Smooth muscle cell of the coronary artery (primary cell): ENCODE data around the gene ACTN1. TPM values are rescaled to one million over a fixed set of nuclear protein-coding genes. Genes with fewer than 3 reads are reported as not detected.

ENCODE experiments used
- total RNA-seq: library from RNA; depleted of rRNA; stranded (reverse); fragments of >200 nt; gene quantifications from 2 replicates; pipeline ENCODE4 v1.2.3, GENCODE V29; 2014; ENCODE audit warnings: low replicate concordance

ACTN1 gene
- total RNA-seq, result 178 and 524 TPM in 2 replicates

DNA sequence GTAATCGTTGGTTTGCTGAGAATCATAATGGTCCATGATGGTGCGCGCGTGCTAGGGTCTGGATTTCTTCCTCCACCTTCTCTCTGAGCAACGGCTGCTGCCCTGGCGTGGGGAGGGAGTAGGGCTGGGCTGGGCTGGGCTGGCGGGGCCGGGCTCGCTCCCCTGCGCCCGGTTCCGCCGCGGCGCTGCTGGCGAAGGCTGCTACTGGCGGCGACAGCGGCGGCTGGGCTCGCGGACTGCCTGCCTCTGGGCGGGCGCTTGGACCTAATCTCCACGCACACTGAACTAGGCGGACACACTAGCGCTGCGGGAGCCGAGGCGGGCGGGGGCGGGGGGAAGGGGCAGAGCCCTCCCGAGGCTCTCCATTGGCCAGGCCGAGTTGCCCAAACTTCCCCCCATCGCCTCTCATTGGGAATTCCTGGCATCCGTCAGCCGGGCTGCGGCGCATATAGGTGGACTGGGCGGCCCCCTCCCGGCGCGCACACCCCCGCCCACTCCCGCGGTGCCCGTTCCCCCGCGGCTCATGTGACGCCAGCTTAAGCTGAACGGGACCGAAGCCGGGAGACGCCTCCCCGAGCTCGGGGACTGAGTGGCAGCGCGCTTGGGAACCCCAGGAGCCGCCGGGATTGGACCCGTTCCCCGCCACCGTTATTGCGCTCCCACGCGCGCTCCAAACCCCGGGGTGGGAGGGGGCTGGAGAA, at the start of gene ACTN1:
ACTN1 (minus strand) TSS at position 282 of the 701 bp plus-strand sequence; CDS start at position 36, 246 bp downstream.

Other genes starting within 250 kb of the ACTN1 start
- gene ZFP36L1, start 186.2 kb downstream of the ACTN1 start, total RNA-seq, result 8.9 and 27.1 TPM in 2 replicates
- gene DCAF5, start 173.8 kb upstream of the ACTN1 start, total RNA-seq, result 10.3 and 16.7 TPM in 2 replicates
- gene EXD2, start 212.2 kb upstream of the ACTN1 start, total RNA-seq, result 11.3 and 12.9 TPM in 2 replicates